Cardiac muscle cell (in vitro differentiated cells and primary cell): ENCODE measurements around the gene RPS16. TPM values are rescaled to one million over a fixed set of nuclear protein-coding genes. Genes with fewer than 3 reads are reported as not detected.
A peak's percentile ranks its signal among the peaks of the same experiment; 100 is the strongest.

ENCODE experiments used
- DNase-seq, 2 donors: peaks; one replicate each; pipeline versions ENCODE4 v3.0.0 to v3.0.0-alpha.2; 2010 to 2017; ENCODE audit warnings: low read depth in 1 of 2, low spot score in 1 of 2
- H3K27ac ChIP-seq: fragments of 200-600 bp; sonication (generic); 2 replicates; pipeline ENCODE4 v1.5.1; 2016
- H3K27me3 ChIP-seq: fragments of 200-600 bp; sonication (generic); 2 replicates; pipeline ENCODE4 v1.6.0; 2016; ENCODE audit warnings: control low read depth
- H3K36me3 ChIP-seq: fragments of 200-600 bp; sonication (generic); 2 replicates; pipeline ENCODE4 v1.5.1; 2016; ENCODE audit warnings: control low read depth
- H3K4me1 ChIP-seq: fragments of 200-600 bp; sonication (generic); 2 replicates; pipeline ENCODE4 v1.8.1; 2017; ENCODE audit warnings: low read depth, mild to moderate bottlenecking, mixed run types
- H3K4me3 ChIP-seq: fragments of 200-600 bp; sonication (generic); 2 replicates; pipeline ENCODE4 v1.5.1; 2016; ENCODE audit warnings: mild to moderate bottlenecking
- H3K9me3 ChIP-seq: fragments of 200-600 bp; sonication (generic); 2 replicates; pipeline ENCODE4 v1.5.1; 2017; ENCODE audit warnings: low read depth, mild to moderate bottlenecking, control low read depth
- polyA plus RNA-seq: library from polyadenylated mRNA; unstranded; fragments of >200 nt; fragmentation: Nextera tagmentation; extraction: Ambion mirVana; gene quantifications from 2 replicates; pipeline ENCODE4 v1.2.1, GENCODE V29; 2016
- total RNA-seq: library from RNA; depleted of rRNA; stranded (reverse); fragments of >200 nt; gene quantifications from 2 replicates; pipeline ENCODE4 v1.2.3, GENCODE V29; 2016
- TF ChIP-seq, protein P1 (sequence below): IDR thresholded peaks from 2 replicates; pipeline ENCODE4 v1.5.1; 2012; ENCODE audit warnings: low read depth, mild to moderate bottlenecking, low read length

RPS16 gene
- total and polyA plus RNA-seq, 2 experiments from 2014 or later = 369 to 542 TPM

DNA sequence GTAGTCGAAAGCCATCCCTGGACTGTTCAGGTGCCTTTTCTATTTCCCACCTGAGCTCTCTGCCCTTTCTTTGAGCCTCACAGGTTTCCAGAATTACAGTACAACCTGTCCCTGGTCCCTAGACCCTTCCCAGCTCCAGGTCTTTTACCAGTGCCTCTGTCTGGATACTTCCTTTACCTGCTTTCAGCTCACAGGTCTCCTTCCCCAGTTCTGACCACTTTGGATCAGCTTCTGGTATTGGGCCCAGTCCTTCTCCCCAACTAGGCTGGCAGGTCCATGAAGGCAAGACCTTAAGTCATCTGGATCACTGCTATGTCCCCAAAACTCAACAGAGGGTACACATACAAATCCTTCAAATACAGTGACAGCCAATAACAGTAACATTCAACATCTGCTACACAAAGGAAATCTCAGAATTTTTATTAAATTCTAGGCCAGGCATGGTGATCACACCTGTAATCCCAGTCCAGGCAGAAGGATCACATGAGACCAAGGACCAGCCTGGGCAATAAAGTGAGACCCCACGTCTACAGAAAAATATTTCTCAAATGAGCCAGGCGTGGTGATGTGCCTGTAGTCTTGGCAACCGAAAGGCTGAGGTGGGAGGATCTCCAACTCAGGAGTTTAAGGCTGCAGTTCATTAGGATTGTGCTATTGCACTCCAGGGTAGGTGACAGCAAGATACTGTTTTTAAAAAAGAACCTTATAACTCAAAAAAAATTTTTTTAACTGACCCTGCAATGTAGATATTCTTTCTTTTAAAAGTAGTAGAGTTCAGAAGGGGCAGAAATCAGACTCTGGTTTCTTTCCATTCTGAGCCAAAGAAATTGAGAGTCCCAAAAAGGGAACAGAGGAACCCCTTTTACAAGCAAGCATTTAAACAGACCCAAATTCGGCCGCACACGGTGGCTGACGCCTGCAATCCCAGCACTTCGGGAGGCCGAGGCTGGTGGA lies 1.3 kb downstream of the RPS16 start:
- H3K27me3 ChIP-seq = no peaks in the 10 kb centered on the region
- TF ChIP-seq, protein P1, sequence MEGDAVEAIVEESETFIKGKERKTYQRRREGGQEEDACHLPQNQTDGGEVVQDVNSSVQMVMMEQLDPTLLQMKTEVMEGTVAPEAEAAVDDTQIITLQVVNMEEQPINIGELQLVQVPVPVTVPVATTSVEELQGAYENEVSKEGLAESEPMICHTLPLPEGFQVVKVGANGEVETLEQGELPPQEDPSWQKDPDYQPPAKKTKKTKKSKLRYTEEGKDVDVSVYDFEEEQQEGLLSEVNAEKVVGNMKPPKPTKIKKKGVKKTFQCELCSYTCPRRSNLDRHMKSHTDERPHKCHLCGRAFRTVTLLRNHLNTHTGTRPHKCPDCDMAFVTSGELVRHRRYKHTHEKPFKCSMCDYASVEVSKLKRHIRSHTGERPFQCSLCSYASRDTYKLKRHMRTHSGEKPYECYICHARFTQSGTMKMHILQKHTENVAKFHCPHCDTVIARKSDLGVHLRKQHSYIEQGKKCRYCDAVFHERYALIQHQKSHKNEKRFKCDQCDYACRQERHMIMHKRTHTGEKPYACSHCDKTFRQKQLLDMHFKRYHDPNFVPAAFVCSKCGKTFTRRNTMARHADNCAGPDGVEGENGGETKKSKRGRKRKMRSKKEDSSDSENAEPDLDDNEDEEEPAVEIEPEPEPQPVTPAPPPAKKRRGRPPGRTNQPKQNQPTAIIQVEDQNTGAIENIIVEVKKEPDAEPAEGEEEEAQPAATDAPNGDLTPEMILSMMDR = no peak
- no peak for DNase-seq
- H3K36me3 ChIP-seq = peaks cover 17% of the 10 kb centered on the region
- H3K4me1 ChIP-seq = peaks cover 9% of the 10 kb centered on the region
- no peaks in the 10 kb centered on the region for H3K9me3 ChIP-seq
- H3K27ac ChIP-seq = peak overlapping the region; percentile 88
- peak overlapping the region; percentile 99 for H3K4me3 ChIP-seq

DNA sequence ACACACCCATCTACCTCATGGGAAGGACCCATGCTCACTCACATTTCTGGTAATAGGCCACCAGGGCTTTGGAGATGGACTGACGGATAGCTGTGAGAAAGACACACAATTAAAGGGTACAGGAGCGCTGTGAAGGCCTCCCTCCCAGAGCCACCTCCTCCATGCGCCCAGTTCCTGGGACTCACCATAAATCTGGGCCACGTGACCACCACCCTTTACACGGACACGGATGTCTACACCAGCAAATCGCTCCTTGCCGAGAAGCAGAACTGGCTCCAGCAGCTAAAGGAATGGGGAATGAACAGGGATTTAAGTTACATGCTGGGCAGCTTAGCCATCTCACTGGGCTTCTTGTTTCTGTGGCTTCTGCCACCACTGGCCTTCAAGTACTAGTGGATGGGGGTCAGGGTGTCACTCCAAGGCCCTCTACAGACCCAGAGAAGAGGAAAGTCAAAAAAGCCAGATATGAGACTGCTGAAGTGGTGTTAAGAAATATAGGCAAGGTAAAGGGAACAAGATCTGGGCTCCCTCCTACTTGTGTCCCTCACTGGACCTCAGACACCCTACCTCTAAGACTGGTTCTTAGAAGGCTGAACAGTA lies 2.2 kb downstream of the RPS16 start:
- Histone ChIP-seq H3K9me3 (no peaks in the 10 kb centered on the region), H3K27ac (no peak overlapping the region), H3K4me1 (peaks cover 16% of the 10 kb centered on the region), H3K27me3 (no peaks in the 10 kb centered on the region), H3K4me3 (no peak overlapping the region), H3K36me3 (peaks cover 17% of the 10 kb centered on the region)
- TF ChIP-seq, protein P1 = no peak
- DNase-seq = no peak

DNA sequence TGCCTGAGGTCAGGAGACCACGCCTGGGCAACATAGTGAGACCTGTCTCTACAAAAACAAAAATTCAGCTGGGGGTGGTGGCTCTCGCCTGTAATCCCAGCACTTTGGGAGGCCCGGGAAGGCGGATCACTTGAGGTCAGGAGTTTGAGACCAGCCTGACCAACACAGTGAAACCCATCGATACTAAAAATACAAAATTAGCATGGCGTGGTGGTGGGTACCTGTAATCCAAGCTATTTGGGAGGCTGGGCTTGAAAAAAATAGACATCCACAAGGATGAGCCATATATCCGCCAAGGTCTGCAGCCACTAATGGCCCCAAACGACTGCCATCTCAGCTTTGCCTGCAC lies 3.1 kb downstream of the RPS16 start:
- Histone ChIP-seq H3K36me3 (peaks cover 17% of the 10 kb centered on the region), H3K4me1 (peaks cover 19% of the 10 kb centered on the region), H3K27me3 (no peaks in the 10 kb centered on the region), H3K27ac (no peak overlapping the region), H3K4me3 (no peak overlapping the region), H3K9me3 (no peaks in the 10 kb centered on the region)
- DNase-seq = no peak
- TF ChIP-seq, protein P1 = no peak

DNA sequence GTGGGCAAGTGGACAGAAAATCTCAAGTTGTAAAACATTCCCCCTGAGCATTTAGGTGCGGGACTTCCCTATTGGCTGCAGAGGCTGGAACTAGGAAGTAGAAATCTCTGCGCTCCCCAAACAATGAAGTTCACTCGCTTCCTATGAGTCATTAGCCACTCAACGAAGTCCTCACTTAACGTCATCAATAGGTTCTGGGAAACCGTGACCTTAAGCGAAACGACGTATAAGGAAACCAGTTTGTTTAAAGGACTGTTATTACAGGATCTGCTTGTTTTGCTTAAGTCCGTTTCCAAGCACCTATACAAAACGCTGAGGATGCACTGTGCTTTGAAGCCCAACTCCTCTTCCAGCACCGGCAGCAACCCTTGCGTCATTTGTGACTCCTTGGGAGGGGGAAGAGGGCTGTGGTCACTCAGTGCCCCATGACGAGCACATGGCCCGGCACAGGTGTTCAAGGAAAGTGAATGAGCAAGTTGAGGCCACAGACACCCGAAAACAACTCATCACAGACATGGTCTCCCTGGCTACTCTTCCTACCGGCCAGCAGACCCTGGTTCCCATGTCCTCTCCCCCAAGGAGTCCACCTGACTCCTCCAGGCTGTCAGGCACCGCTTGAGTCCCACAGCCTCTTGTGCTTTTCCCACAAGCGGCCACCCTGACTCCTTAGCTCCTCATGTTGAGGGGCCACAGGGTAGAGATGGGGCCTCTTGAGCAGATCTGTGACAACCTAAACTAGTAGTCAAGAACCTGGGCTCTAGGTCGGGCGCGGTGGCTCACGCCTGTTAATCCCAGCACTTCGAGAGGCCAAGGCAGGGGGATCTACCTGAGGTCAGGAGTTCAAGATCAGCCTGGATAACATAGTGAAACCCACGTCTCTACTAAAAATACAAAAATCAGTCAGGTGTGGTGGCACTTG lies 4.8 kb downstream of the RPS16 start:
- Histone ChIP-seq H3K4me1 (peaks cover 15% of the 10 kb centered on the region), H3K36me3 (peaks cover 17% of the 10 kb centered on the region), H3K27ac (peak overlapping the region; percentile 46), H3K9me3 (no peaks in the 10 kb centered on the region), H3K4me3 (no peak overlapping the region), H3K27me3 (no peaks in the 10 kb centered on the region)
- TF ChIP-seq, protein P1 = no peak
- peak in 1 of 2 donors; percentile 98 for DNase-seq

DNA sequence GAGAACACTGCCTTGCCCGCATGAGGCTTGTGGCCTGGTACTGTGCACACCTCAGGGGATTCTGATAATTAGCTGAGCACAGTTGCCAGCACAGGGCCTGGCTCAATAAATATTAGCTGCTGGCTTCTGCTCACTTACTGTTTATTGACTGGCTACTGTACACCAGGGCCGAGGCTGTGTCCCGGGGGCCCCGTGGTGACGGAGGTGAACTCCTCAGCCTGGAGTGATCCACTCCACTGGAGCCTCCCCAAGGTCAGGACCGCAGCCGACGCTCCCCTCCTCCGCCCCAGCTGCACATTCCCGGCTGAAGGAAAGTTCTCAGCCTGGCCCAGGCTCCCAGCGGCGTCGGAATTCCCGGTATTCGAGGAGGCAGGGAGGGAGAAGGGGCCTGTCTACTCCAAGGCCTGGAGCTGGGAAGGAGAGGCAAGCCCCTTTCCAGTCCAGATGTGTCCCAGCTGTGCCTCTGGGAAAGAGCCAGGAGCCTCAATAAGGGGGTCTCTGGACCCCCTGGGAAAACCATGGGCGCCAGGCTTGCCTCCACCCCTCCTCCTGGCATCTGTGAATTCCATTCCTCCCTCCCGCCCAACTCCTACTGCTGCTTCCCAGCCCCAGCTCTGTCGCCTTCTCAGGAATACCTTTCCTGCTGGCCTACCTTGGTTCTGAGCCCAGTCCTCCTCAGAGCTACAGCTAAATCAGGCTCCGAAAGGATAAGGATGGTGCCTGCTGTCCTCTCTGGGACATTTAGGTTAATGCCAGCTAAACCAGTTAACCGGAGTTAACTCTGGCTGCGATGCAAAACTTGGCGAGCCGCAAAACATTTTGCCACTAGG lies 7.3 kb downstream of the RPS16 start:
- TF ChIP-seq, protein P1 = no peak
- DNase-seq = peak; percentile 92 to 96
- Histone ChIP-seq H3K27ac (peak overlapping the region; percentile 96), H3K9me3 (no peaks in the 10 kb centered on the region), H3K27me3 (no peaks in the 10 kb centered on the region), H3K4me3 (no peak overlapping the region), H3K36me3 (peaks cover 13% of the 10 kb centered on the region), H3K4me1 (peaks cover 10% of the 10 kb centered on the region)
